ENCODE data around the gene UBN1. TPM values are rescaled to one million over a fixed set of nuclear protein-coding genes. Genes with fewer than 3 reads are reported as not detected.

UBN1 gene
- total RNA-seq, 1 donor from 2014 or later, result 36.6 TPM

GRCh38 chr16:4865231-4865860 is 18.1 kb downstream of the UBN1 start:
- peaks cover 61% of the 10 kb centered on the region for H3K36me3 ChIP-seq
- no peak overlapping the region for H3K4me3 ChIP-seq
- ATAC-seq (no peak), DNase-seq (no peak)
- H3K27ac ChIP-seq, result no peak overlapping the region
- no peaks in the 10 kb centered on the region for H3K9me3 ChIP-seq
- peaks cover 18% of the 10 kb centered on the region for H3K4me1 ChIP-seq
- TF ChIP-seq CTCF (IDR thresholded peaks at IDR 0.05), result no peak
- intact Hi-C loops (cut with DNase I), result no loop called here
- H3K27me3 ChIP-seq, result no peaks in the 10 kb centered on the region

- Histone ChIP-seq H3K27me3 (no peaks in the 10 kb centered on the region), H3K36me3 (peaks cover 61% of the 10 kb centered on the region), H3K9me3 (no peaks in the 10 kb centered on the region), H3K4me1 (peaks cover 18% of the 10 kb centered on the region), H3K27ac (no peak overlapping the region), H3K4me3 (no peak overlapping the region)
- no peak for TF ChIP-seq CTCF (IDR thresholded peaks at IDR 0.05)
- ATAC-seq, result no peak
- intact Hi-C loops (cut with DNase I), result no loop called here
- no peak for DNase-seq
Observed at GRCh38 chr16:4866586-4866985, 19.3 kb downstream of the UBN1 start.

GRCh38 chr16:4868026-4868425 is 20.7 kb downstream of the UBN1 start:
- Histone ChIP-seq H3K4me3 (no peak overlapping the region), H3K27me3 (no peaks in the 10 kb centered on the region), H3K27ac (no peak overlapping the region), H3K4me1 (peaks cover 14% of the 10 kb centered on the region), H3K36me3 (peaks cover 61% of the 10 kb centered on the region), H3K9me3 (no peaks in the 10 kb centered on the region)
- DNase-seq (no peak), ATAC-seq (no peak)
- intact Hi-C loops (cut with DNase I), result no loop called here
- no peak for TF ChIP-seq CTCF (IDR thresholded peaks at IDR 0.05)

GRCh38 chr16:4868535-4868934 is 21.3 kb downstream of the UBN1 start:
- intact Hi-C loops (cut with DNase I), result no loop called here
- Histone ChIP-seq H3K4me3 (no peak overlapping the region), H3K27ac (no peak overlapping the region), H3K9me3 (no peaks in the 10 kb centered on the region), H3K4me1 (peaks cover 14% of the 10 kb centered on the region), H3K27me3 (no peaks in the 10 kb centered on the region), H3K36me3 (peaks cover 61% of the 10 kb centered on the region)
- DNase-seq (no peak), ATAC-seq (no peak)
- no peak for TF ChIP-seq CTCF (IDR thresholded peaks at IDR 0.05)

GRCh38 chr16:4869147-4869805 is 22.0 kb downstream of the UBN1 start:
- Histone ChIP-seq H3K9me3 (no peaks in the 10 kb centered on the region), H3K36me3 (peaks cover 65% of the 10 kb centered on the region), H3K27me3 (no peaks in the 10 kb centered on the region), H3K4me3 (no peak overlapping the region), H3K4me1 (peaks cover 8% of the 10 kb centered on the region), H3K27ac (no peak overlapping the region)
- intact Hi-C loops (cut with DNase I), result no loop called here
- peak; percentile 70 for ATAC-seq
- no peak for DNase-seq
- TF ChIP-seq CTCF (IDR thresholded peaks at IDR 0.05), result no peak
